ENCODE results near the gene E2F4. TPM values are rescaled to one million over a fixed set of nuclear protein-coding genes. Genes with fewer than 3 reads are reported as not detected.

E2F4 gene
- total and polyA plus RNA-seq, 10 donors: 40.8 to 134 (median 68.7) TPM

- TF ChIP-seq POLR2A (IDR thresholded peaks at IDR 0.05) (no peak), POLR2AphosphoS5 (IDR thresholded peaks at IDR 0.05) (no peak), CTCF (IDR thresholded peaks at IDR 0.05 in 8 of 11, conservative IDR thresholded peaks at IDR 0.05 in 3 of 11) (no peak)
- Histone ChIP-seq H3K27me3 (replicated peaks in 1 of 7) (peaks cover 0 to 25% (median 3%) of the 10 kb centered on the region in 7 donors), H3K27ac (peak overlapping the region in 2 of 8 donors; percentile 2 to 96), H3K9me3 (no peaks in the 10 kb centered on the region), H3K36me3 (peaks cover 0 to 7% (median 0%) of the 10 kb centered on the region in 6 donors), H3K4me3 (no peak overlapping the region), H3K4me1 (peaks cover 27 to 79% (median 54%) of the 10 kb centered on the region in 6 donors)
- intact Hi-C loops (cut with DNase I; ENCODE audit: low total_unique reads): no loop called here
- DNase-seq: peak; percentile 78
- 71 to 86% (median 77%) methylated on average over 14 to 15 of the region's 15 CpGs for WGBS, 5 donors
Measured at GRCh38 chr16:67156143-67156844, 35.7 kb upstream of the E2F4 start.

GRCh38 chr16:67157106-67157748, 34.7 kb upstream of the E2F4 start:
- H3K4me3 ChIP-seq: no peak overlapping the region
- intact Hi-C loops (cut with DNase I; ENCODE audit: low total_unique reads): no loop called here
- H3K4me1 ChIP-seq: peaks cover 33 to 84% (median 61%) of the 10 kb centered on the region in 6 donors
- H3K9me3 ChIP-seq: no peaks in the 10 kb centered on the region
- no peak for TF ChIP-seq POLR2A (IDR thresholded peaks at IDR 0.05)
- TF ChIP-seq CTCF (IDR thresholded peaks at IDR 0.05 in 8 of 11, conservative IDR thresholded peaks at IDR 0.05 in 3 of 11): no peak
- TF ChIP-seq POLR2AphosphoS5 (IDR thresholded peaks at IDR 0.05): no peak
- H3K36me3 ChIP-seq: peaks cover 0 to 7% (median 0%) of the 10 kb centered on the region in 6 donors
- peaks cover 0 to 25% (median 10%) of the 10 kb centered on the region in 7 donors for H3K27me3 ChIP-seq (replicated peaks in 1 of 7)
- DNase-seq: no peak
- peak overlapping the region in 5 of 8 donors; percentile 8 to 96 (median 95) for H3K27ac ChIP-seq
- WGBS, 5 donors: 72 to 83% (median 82%) methylated on average over 7 of the region's 7 CpGs

- H3K27me3 ChIP-seq (replicated peaks in 1 of 7): peaks cover 0 to 33% (median 17%) of the 10 kb centered on the region in 7 donors
- H3K27ac ChIP-seq: peak overlapping the region in 7 of 8 donors; percentile 8 to 96 (median 92)
- no peaks in the 10 kb centered on the region for H3K9me3 ChIP-seq
- H3K4me3 ChIP-seq: peak overlapping the region in 3 of 8 donors; percentile 83 to 95 (median 94)
- peaks cover 41 to 92% (median 70%) of the 10 kb centered on the region in 6 donors for H3K4me1 ChIP-seq
- intact Hi-C loops (cut with DNase I; ENCODE audit: low total_unique reads): no loop called here
- peaks cover 0 to 7% (median 0%) of the 10 kb centered on the region in 6 donors for H3K36me3 ChIP-seq
- TF ChIP-seq POLR2A (IDR thresholded peaks at IDR 0.05) (no peak), POLR2AphosphoS5 (IDR thresholded peaks at IDR 0.05) (no peak), CTCF (IDR thresholded peaks at IDR 0.05 in 8 of 11, conservative IDR thresholded peaks at IDR 0.05 in 3 of 11) (no peak)
- WGBS, 5 donors: 64 to 76% (median 69%) methylated on average over 7 of the region's 7 CpGs
- DNase-seq: peak; percentile 71
Measured at GRCh38 chr16:67157892-67158635, 33.9 kb upstream of the E2F4 start.

Measured in spleen (tissue), 11 donors.